ENCODE data around the gene ZNF570. TPM values are rescaled to one million over a fixed set of nuclear protein-coding genes. Genes with fewer than 3 reads are reported as not detected.
A peak's percentile ranks its signal among the peaks of the same experiment; 100 is the strongest.

The ZNF570 gene
- total RNA-seq, 4 donors from 2014 or later: 2.7 to 6.6 (median 6.3) TPM

DNA sequence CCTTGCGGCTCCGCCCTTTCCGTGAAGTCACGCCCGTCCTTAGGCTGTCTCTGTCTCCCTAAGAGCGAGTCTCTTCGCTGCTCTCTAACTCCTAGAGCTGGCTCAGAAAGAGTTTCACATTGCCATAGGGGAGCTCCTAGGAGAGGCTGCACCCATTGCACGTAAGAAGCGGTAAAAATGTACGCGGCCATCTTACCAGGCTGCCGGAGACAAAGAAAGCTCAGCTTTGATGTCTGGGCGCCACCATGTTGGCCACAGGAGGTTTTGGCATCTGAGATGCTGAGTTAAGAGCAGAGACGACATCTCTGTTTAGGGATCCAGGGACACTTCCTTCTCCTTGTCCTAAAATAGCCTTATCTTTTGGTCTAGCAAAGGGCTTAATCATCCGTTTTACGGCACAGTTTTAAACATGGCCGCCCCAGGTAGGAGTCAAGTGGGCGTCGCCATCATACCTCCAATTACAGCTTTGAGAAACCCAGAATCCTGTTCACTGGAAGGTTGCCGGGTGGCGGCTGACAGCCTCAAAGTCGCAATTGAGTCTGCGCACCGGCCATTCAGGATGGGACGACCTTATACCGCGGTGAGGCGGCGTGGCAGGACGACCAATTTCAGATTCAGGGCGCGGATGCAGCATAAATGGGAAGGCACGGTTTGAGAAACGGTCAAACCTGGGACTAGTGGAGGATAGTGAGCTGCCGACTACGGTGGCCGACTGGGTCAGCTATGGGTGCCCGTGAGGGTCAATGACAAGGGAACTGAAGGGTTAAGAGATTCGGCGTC lies 37.4 kb downstream of the ZNF570 start, which contains the start of gene ZNF793:
Gene ZNF793 (plus strand): TSS at position 553 of the 780 bp plus-strand sequence. CDS start 16,501 bp downstream, outside the sequence.
- H3K4me3 ChIP-seq (ENCODE audit: low read depth, poor library complexity, severe bottlenecking): peak within 1 kb of the TSS; percentile 47
- peak; percentile 66 to 92 for DNase-seq (ENCODE audit: low spot score in 2 of 2)
- intact Hi-C loops (cut with DNase I; ENCODE audit: low total_unique reads): no loop called here
- WGBS, 2 donors: 0% methylated on average over 40 of the region's 40 CpGs
- TF ChIP-seq, protein P1, sequence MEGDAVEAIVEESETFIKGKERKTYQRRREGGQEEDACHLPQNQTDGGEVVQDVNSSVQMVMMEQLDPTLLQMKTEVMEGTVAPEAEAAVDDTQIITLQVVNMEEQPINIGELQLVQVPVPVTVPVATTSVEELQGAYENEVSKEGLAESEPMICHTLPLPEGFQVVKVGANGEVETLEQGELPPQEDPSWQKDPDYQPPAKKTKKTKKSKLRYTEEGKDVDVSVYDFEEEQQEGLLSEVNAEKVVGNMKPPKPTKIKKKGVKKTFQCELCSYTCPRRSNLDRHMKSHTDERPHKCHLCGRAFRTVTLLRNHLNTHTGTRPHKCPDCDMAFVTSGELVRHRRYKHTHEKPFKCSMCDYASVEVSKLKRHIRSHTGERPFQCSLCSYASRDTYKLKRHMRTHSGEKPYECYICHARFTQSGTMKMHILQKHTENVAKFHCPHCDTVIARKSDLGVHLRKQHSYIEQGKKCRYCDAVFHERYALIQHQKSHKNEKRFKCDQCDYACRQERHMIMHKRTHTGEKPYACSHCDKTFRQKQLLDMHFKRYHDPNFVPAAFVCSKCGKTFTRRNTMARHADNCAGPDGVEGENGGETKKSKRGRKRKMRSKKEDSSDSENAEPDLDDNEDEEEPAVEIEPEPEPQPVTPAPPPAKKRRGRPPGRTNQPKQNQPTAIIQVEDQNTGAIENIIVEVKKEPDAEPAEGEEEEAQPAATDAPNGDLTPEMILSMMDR (IDR thresholded peaks at IDR 0.05): no peak
- TF ChIP-seq POLR2A (IDR thresholded peaks at IDR 0.05): no peak

DNA sequence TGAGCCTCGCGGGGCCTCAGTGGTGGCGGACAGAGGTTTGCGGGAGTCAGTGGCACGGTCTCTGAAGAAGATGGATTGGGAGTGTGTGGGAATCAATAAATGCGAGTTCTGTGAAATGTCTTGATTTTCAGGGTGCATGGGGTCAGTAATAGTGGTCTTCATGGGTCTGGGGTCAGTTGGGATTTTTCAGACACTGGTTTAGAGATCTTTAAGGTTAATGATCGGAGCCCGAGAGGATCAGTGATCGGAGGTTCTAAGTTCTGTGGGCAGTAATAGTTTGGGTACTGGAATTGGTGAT lies 38.0 kb downstream of the ZNF570 start:
- peak overlapping the region; percentile 47 for H3K4me3 ChIP-seq (ENCODE audit: low read depth, poor library complexity, severe bottlenecking)
- intact Hi-C loops (cut with DNase I; ENCODE audit: low total_unique reads): no loop called here
- TF ChIP-seq, protein P1 (IDR thresholded peaks at IDR 0.05): no peak
- TF ChIP-seq POLR2A (IDR thresholded peaks at IDR 0.05): no peak
- DNase-seq (ENCODE audit: low spot score in 2 of 2): no peak
- WGBS, 2 donors: 1 to 3% methylated on average over 9 of the region's 9 CpGs

DNA sequence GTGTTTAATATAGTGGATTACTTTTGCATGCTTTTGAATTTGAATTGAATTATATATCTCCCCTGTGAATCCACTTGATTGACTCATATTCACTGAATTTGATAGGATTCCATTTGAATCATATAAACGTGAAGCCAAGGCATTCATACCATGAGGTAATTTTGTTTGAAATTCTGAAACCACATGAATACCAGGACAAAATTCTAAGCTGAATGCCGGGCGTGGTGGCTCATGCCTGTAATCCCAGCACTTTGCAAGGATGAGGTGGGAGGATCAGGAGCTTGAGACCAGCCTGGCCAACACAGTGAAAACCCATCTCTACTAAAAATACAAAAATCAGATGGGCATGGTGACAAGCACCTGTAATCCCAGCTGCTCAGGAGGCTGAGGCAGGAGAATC lies 42.0 kb downstream of the ZNF570 start:
- no peak overlapping the region for H3K4me3 ChIP-seq (ENCODE audit: low read depth, poor library complexity, severe bottlenecking)
- WGBS, 2 donors: 89 to 90% methylated on average over 3 of the region's 3 CpGs
- intact Hi-C loops (cut with DNase I; ENCODE audit: low total_unique reads): no loop called here
- DNase-seq (ENCODE audit: low spot score in 2 of 2): no peak
- TF ChIP-seq, protein P1 (IDR thresholded peaks at IDR 0.05): no peak
- TF ChIP-seq POLR2A (IDR thresholded peaks at IDR 0.05): no peak

DNA sequence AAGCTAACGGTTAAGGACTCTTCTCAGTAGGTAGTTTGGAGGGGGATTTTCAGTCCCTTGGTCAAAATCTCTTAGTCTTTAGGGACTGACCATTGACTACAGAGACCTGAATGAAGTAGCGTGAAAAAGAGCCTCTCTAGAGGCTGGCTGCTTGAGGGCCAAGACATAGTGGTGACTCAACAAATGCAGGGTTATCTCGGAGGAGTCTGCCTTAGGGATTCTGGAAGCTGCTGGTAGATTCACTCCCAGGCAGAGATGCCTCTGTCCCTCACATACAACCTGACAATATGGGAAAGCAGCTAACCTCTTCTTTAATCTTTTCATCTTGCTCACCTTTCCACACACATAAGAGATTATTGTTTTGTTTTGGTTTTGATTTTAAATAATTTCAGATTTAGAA lies 42.7 kb downstream of the ZNF570 start:
- 98 to 99% methylated on average over 3 of the region's 3 CpGs for WGBS, 2 donors
- no peak for TF ChIP-seq POLR2A (IDR thresholded peaks at IDR 0.05)
- TF ChIP-seq, protein P1 (IDR thresholded peaks at IDR 0.05): no peak
- intact Hi-C loops (cut with DNase I; ENCODE audit: low total_unique reads): no loop called here
- H3K4me3 ChIP-seq (ENCODE audit: low read depth, poor library complexity, severe bottlenecking): no peak overlapping the region
- DNase-seq (ENCODE audit: low spot score in 2 of 2): no peak

DNA sequence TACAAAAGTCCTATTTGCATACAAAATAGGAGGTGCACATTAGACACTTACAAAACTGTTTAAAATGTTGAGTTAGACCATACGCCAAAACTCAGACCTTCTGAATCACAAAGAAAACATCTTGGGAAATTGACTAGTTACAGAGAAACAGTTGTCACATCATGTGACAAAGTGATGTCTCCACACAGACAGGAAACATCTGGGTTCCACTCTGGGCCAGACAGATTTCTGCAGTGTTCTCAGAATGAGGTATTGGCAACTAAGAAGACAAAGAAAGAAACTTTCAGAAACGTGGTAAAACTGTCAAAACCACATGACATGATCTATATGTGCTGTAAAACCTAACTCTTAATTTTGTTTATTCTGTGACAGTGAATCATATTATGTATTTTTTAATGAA lies 44.2 kb downstream of the ZNF570 start:
- intact Hi-C loops (cut with DNase I; ENCODE audit: low total_unique reads): no loop called here
- 45 to 46% methylated on average over 2 of the region's 2 CpGs for WGBS, 2 donors
- TF ChIP-seq, protein P1 (IDR thresholded peaks at IDR 0.05): no peak
- no peak for TF ChIP-seq POLR2A (IDR thresholded peaks at IDR 0.05)

DNA sequence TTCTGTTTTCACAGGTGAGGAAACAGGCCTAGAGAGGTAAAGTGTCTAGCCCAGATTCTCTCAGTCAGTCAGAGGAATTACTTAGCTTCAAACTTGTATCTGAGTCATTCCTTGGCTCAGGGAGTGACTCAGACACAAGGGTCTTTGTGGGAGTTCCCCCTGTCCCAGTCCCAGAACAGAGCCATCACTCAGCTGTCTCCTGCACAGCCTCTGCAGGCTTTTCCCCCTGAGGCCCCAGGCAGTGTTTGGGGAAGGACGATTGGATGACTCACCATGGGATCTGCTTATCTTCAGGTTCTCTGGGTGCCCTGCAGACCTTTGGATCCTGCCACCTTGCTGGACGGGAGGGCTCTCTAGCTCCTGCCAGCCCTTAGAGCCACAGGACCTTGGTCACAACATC lies 50.7 kb downstream of the ZNF570 start:
- H3K4me3 ChIP-seq (ENCODE audit: low read depth, poor library complexity, severe bottlenecking): no peak overlapping the region
- intact Hi-C loops (cut with DNase I; ENCODE audit: low total_unique reads): no loop called here
- no peak for DNase-seq (ENCODE audit: low spot score in 2 of 2)
- WGBS, 2 donors: 65 to 67% methylated on average over 2 of the region's 2 CpGs
- TF ChIP-seq, protein P1 (IDR thresholded peaks at IDR 0.05): no peak
- TF ChIP-seq POLR2A (IDR thresholded peaks at IDR 0.05): no peak

More for the DNA sequence above, 44.2 kb downstream of the ZNF570 start:
- H3K4me3 ChIP-seq (ENCODE audit: low read depth, poor library complexity, severe bottlenecking): no peak overlapping the region
- DNase-seq (ENCODE audit: low spot score in 2 of 2): no peak
